ENCODE results near the gene AGBL4.

GRCh38 chr1:49199564-49199963 lies 824.2 kb downstream of the AGBL4 start:
- TF ChIP-seq CTCF (IDR thresholded peaks at IDR 0.05; ENCODE audit: low read length) (no peak), EZH2 (IDR thresholded peaks at IDR 0.05; ENCODE audit: borderline replicate concordance, low read length) (no peak)

Measured in OCI-LY1 (cell line).